GM19372 (cell line): Measurements from ENCODE around the gene BCKDK.

Experiments
- ATAC-seq: cut with Tn5 transposase; IDR thresholded peaks from one replicate; pipeline ENCODE4 v1.9.1; 2021; ENCODE audit warnings: mild to moderate bottlenecking, low read depth, moderate library complexity; ENCODE audit not compliant: unreplicated experiment

Gene BCKDK

GRCh38 chr16:31108035-31108793 lies at the start of gene BCKDK:
TSS of gene BCKDK (plus strand) at chr16:31108386. CDS start at chr16:31109224, 838 bp downstream.
- peak; percentile 80 for ATAC-seq

GRCh38 chr16:31061126-31061812 lies 46.9 kb upstream of the BCKDK start:
- ATAC-seq: no peak

- ATAC-seq: no peak
Observed at GRCh38 chr16:31061813-31062440, 46.3 kb upstream of the BCKDK start.

GRCh38 chr16:31063495-31063842 lies 44.7 kb upstream of the BCKDK start:
- no peak for ATAC-seq

GRCh38 chr16:31063843-31064611 lies 44.2 kb upstream of the BCKDK start:
- no peak for ATAC-seq

GRCh38 chr16:31064882-31065461 lies 43.2 kb upstream of the BCKDK start:
- ATAC-seq: no peak

GRCh38 chr16:31067342-31067741 lies 40.8 kb upstream of the BCKDK start:
- ATAC-seq: no peak

GRCh38 chr16:31071861-31072260 lies 36.3 kb upstream of the BCKDK start:
- ATAC-seq: no peak

- no peak for ATAC-seq
Observed at GRCh38 chr16:31072540-31073141, 35.5 kb upstream of the BCKDK start.

GRCh38 chr16:31073142-31073969 lies 34.8 kb upstream of the BCKDK start:
- peak; percentile 47 for ATAC-seq

GRCh38 chr16:31073970-31074813 lies 34.0 kb upstream of the BCKDK start, which contains the start of the genes ZNF646 and ZNF668:
TSS of gene ZNF646 (plus strand) at chr16:31074422. CDS start at chr16:31076325, 1,903 bp downstream.
TSS of gene ZNF668 (minus strand) at chr16:31074240. CDS start at chr16:31064459, 9,781 bp downstream.
- peak; percentile 69 for ATAC-seq

GRCh38 chr16:31074814-31075183 lies 33.4 kb upstream of the BCKDK start:
- ATAC-seq: no peak

- no peak for ATAC-seq
Observed at GRCh38 chr16:31076319-31076718, 31.9 kb upstream of the BCKDK start.

GRCh38 chr16:31077024-31077423 lies 31.2 kb upstream of the BCKDK start:
- no peak for ATAC-seq

- ATAC-seq: no peak
Observed at GRCh38 chr16:31077592-31078396, 30.4 kb upstream of the BCKDK start.

GRCh38 chr16:31078597-31079341 lies 29.4 kb upstream of the BCKDK start:
- no peak for ATAC-seq
